SK-N-SH (cell line): ENCODE data around the gene TMEM52B. TPM values are rescaled to one million over a fixed set of nuclear protein-coding genes. Genes with fewer than 3 reads are reported as not detected.

Experiments used
- CTCF ChIA-PET: fragments of 300-600, 350-600 bp; formaldehyde crosslinking; extraction: SDS; loops from one replicate; lab custom pipeline; 2021; lab: Yijun Ruan, JAX
- POLR2A ChIA-PET: fragments of 350-600 bp; sonication (Branson Sonifier 250); formaldehyde crosslinking; extraction: SDS; loops from one replicate; lab custom pipeline; 2020; ENCODE audit warnings: antibody characterized with exemption, inconsistent platforms; lab: Yijun Ruan, JAX
- DNase-seq: peaks from one replicate; pipeline ENCODE4 v3.0.0; 2012
- H2AFZ ChIP-seq: fragments of 200-600 bp; sonication (generic); 2 replicates; pipeline ENCODE4 v1.8.1; 2016; ENCODE audit warnings: antibody characterized with exemption, mild to moderate bottlenecking, low read depth
- H3F3A ChIP-seq: fragments of 200-600 bp; sonication (generic); replicated peaks from 2 replicates; pipeline ENCODE3; 2016; ENCODE audit warnings: antibody characterized with exemption, mild to moderate bottlenecking; ENCODE audit not compliant: insufficient read depth
- H3K27ac ChIP-seq, 2 experiments: fragments of 200-500 bp in 1 of 2; fragments of 200-600 bp in 1 of 2; sonication (Bioruptor generic) in 1 of 2; sonication (generic), shearing (Covaris generic) in 1 of 2; 2 replicates each; pipeline versions ENCODE4 v1.5.1 to v1.6.1; 2014 to 2016; ENCODE audit warnings: low read depth in 2 of 2, inconsistent platforms in 1 of 2, low read length in 1 of 2, mild to moderate bottlenecking in 1 of 2, mixed read lengths in 1 of 2
- H3K27me3 ChIP-seq: fragments of 200-600 bp; sonication (generic), shearing (Covaris generic); 2 replicates; pipeline ENCODE4 v1.6.1; 2016; ENCODE audit warnings: mixed run types; ENCODE audit not compliant: insufficient read depth
- H3K36me3 ChIP-seq, 2 experiments: fragments of 200-500 bp in 1 of 2; fragments of 200-600 bp in 1 of 2; sonication (Bioruptor generic) in 1 of 2; sonication (generic) in 1 of 2; replicated peaks in 1 of 2; 2 replicates each; pipeline versions ENCODE3 to v1.5.1; 2014 to 2016; ENCODE audit warnings: low read length in 1 of 2, mild to moderate bottlenecking in 1 of 2; ENCODE audit not compliant: insufficient read depth in 2 of 2, control insufficient read depth in 1 of 2
- H3K4me1 ChIP-seq, 2 experiments: fragments of 200-500 bp in 1 of 2; fragments of 200-600 bp in 1 of 2; sonication (Bioruptor generic) in 1 of 2; sonication (generic), shearing (Covaris generic) in 1 of 2; 2 replicates each; pipeline versions ENCODE4 v1.5.1 to v1.6.1; 2014 to 2016; ENCODE audit warnings: low read depth in 1 of 2, low read length in 1 of 2, mixed run types in 1 of 2; ENCODE audit not compliant: insufficient read depth in 2 of 2, control insufficient read depth in 1 of 2
- H3K4me2 ChIP-seq: fragments of 200-600 bp; sonication (generic), shearing (Covaris generic); 2 replicates; pipeline ENCODE4 v1.6.1; 2017; ENCODE audit warnings: mixed run types
- H3K4me3 ChIP-seq, 2 experiments: fragments of 200-500 bp in 1 of 2; fragments of 200-600 bp in 1 of 2; sonication (Bioruptor generic) in 1 of 2; sonication (generic), shearing (Covaris generic) in 1 of 2; 2 replicates each; pipeline versions ENCODE4 v1.5.1 to v1.8.1; 2014 to 2016; ENCODE audit warnings: low read depth in 2 of 2, inconsistent platforms in 1 of 2, low read length in 1 of 2, mild to moderate bottlenecking in 1 of 2, mixed read lengths in 1 of 2, moderate library complexity in 1 of 2
- H3K79me2 ChIP-seq: fragments of 200-600 bp; sonication (generic); 2 replicates; pipeline ENCODE4 v1.8.1; 2017; ENCODE audit warnings: mild to moderate bottlenecking; ENCODE audit not compliant: insufficient read depth
- H3K9ac ChIP-seq: fragments of 200-600 bp; sonication (generic); 2 replicates; pipeline ENCODE4 v1.6.1; 2017; ENCODE audit warnings: mixed run types
- H3K9me2 ChIP-seq: fragments of 200-600 bp; sonication (generic); 2 replicates; pipeline ENCODE4 v1.6.1; 2017; ENCODE audit warnings: mixed run types
- H3K9me3 ChIP-seq: fragments of 200-600 bp; sonication (generic); 2 replicates; pipeline ENCODE4 v1.6.1; 2017; ENCODE audit warnings: mixed run types, mild to moderate bottlenecking, moderate library complexity
- H4K20me1 ChIP-seq: fragments of 200-600 bp; sonication (generic); 2 replicates; pipeline ENCODE4 v1.6.1; 2017; ENCODE audit warnings: mild to moderate bottlenecking, mixed run types; ENCODE audit not compliant: insufficient read depth
- FOXJ3 ChIP-seq: sonication (generic); formaldehyde crosslinking; IDR thresholded peaks from 2 replicates; pipeline ENCODE4 v1.5.1; 2020; ENCODE audit warnings: mild to moderate bottlenecking, missing genetic modification reagents
- GATA2 ChIP-seq: sonication (generic); formaldehyde crosslinking; IDR thresholded peaks from 2 replicates; pipeline ENCODE4 v1.5.0; 2020; ENCODE audit warnings: mild to moderate bottlenecking, missing genetic modification reagents
- IRF3 ChIP-seq: fragments of 150-350 bp; IDR thresholded peaks from 2 replicates; pipeline ENCODE4 v1.6.1; 2016; ENCODE audit warnings: mild to moderate bottlenecking, low read depth, low read length
- MEF2A ChIP-seq: IDR thresholded peaks from 2 replicates; pipeline ENCODE4 v1.4.0; 2012; ENCODE audit warnings: low read depth, borderline replicate concordance
- MXI1 ChIP-seq: IDR thresholded peaks from 2 replicates; pipeline ENCODE4 v1.6.1; 2012; ENCODE audit warnings: mild to moderate bottlenecking, low read depth, low read length, improper control_type of control experiment
- NFIC ChIP-seq: IDR thresholded peaks from 2 replicates; pipeline ENCODE4 v1.4.0; 2012; ENCODE audit warnings: borderline replicate concordance
- NRF1 ChIP-seq: IDR thresholded peaks from 2 replicates; pipeline ENCODE4 v1.6.1; 2012; ENCODE audit warnings: low read depth, mild to moderate bottlenecking, low read length
- POLR2AphosphoS5 ChIP-seq: IDR thresholded peaks from 2 replicates; pipeline ENCODE4 v1.6.1; 2012; ENCODE audit warnings: low read depth, low read length
- RFX5 ChIP-seq: IDR thresholded peaks from 2 replicates; pipeline ENCODE4 v1.6.1; 2012; ENCODE audit warnings: mild to moderate bottlenecking, improper control_type of control experiment, low read length
- SMC3 ChIP-seq: IDR thresholded peaks from 2 replicates; pipeline ENCODE4 v1.6.1; 2012; ENCODE audit warnings: low read depth, low read length, improper control_type of control experiment
- TAF1 ChIP-seq: IDR thresholded peaks from 2 replicates; pipeline ENCODE4 v1.6.1; 2012; ENCODE audit warnings: low read depth, mild to moderate bottlenecking, low read length, moderate library complexity, borderline replicate concordance
- TCF12 ChIP-seq: IDR thresholded peaks from 2 replicates; pipeline ENCODE4 v1.4.0; 2012
- USF1 ChIP-seq: IDR thresholded peaks from 2 replicates; pipeline ENCODE4 v1.4.0; 2012; ENCODE audit warnings: low read depth, borderline replicate concordance
- YY1 ChIP-seq: IDR thresholded peaks from 2 replicates; pipeline ENCODE4 v1.4.0; 2012; ENCODE audit warnings: low read depth, mild to moderate bottlenecking
- ZBTB33 ChIP-seq: IDR thresholded peaks from 2 replicates; pipeline ENCODE4 v1.4.0; 2012; ENCODE audit warnings: low read depth, borderline replicate concordance
- WGBS: methylation state at CpG from one replicate; pipeline ENCODE4 v1.1.6; 2017; ENCODE audit warnings: low lambda C conversion rate; 5-methylcytosine and 5-hydroxymethylcytosine counted together
- polyA plus RNA-seq, 3 experiments: library from polyadenylated mRNA; depleted of rRNA; stranded (reverse); fragments of >200 nt; gene quantifications; 2 replicates each; pipeline ENCODE4 v1.2.3, GENCODE V29; 2012
- TF ChIP-seq, protein P1 (sequence below): fragments of 200-600 bp; sonication (generic); IDR thresholded peaks from 2 replicates; pipeline ENCODE4 v1.6.1; 2017; ENCODE audit warnings: antibody characterized with exemption, mild to moderate bottlenecking, moderate library complexity
- TF ChIP-seq, protein P2 (sequence below): fragments of 150-350 bp; IDR thresholded peaks from 2 replicates; pipeline ENCODE4 v1.6.1; 2017; ENCODE audit warnings: antibody characterized with exemption, low read length, low read depth, borderline replicate concordance

Gene TMEM52B
- polyA plus RNA-seq, 1 of the 3 experiments (the other 2 are of a cell fraction): not detected

DNA sequence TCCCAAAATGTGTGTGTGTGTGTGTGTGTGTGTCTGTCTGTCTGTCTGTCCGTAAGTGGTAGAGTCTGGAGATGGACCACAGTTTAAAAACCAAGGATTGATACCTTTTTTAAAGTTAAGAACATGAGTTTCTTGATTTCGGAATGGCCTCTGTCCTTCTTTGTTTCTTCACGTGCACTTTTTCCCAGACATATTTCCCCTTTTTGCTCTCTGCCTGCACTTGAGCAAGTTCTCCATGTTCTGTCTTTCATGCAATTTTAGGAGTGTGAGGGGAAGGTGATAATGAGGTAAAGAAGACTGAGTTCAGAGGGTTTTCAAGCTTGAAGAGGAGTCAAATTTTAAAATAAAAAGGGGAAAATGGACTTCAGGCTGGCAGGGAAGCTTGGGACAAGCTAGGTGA is 19.6 kb upstream of the TMEM52B start:
- Histone ChIP-seq H4K20me1 (no peaks in the 10 kb centered on the region), H3F3A (no peaks in the 10 kb centered on the region), H3K4me2 (no peak overlapping the region), H3K4me1 (no peaks in the 10 kb centered on the region), H3K9me2 (no peaks in the 10 kb centered on the region), H3K9me3 (no peaks in the 10 kb centered on the region), H3K27me3 (peaks cover 17% of the 10 kb centered on the region; the same call in 1 of the 2 replicates), H3K4me3 (no peak overlapping the region), H3K36me3 (no peaks in the 10 kb centered on the region), H3K27ac (no peak overlapping the region), H2AFZ (no peak overlapping the region), H3K9ac (no peak overlapping the region), H3K79me2 (no peaks in the 10 kb centered on the region)
- ChIA-PET POLR2A (no interaction called here), CTCF (interaction anchor here (2.5 kb wide), 1 partner anchor 31 kb away, joined by 15 read pairs; no protein-coding TSS in a partner anchor)
- TF ChIP-seq USF1 (no peak), GATA2 (CRISPR knock-in tag) (no peak), POLR2AphosphoS5 (no peak), TCF12 (no peak), SMC3 (no peak)
- TF ChIP-seq, protein P1, sequence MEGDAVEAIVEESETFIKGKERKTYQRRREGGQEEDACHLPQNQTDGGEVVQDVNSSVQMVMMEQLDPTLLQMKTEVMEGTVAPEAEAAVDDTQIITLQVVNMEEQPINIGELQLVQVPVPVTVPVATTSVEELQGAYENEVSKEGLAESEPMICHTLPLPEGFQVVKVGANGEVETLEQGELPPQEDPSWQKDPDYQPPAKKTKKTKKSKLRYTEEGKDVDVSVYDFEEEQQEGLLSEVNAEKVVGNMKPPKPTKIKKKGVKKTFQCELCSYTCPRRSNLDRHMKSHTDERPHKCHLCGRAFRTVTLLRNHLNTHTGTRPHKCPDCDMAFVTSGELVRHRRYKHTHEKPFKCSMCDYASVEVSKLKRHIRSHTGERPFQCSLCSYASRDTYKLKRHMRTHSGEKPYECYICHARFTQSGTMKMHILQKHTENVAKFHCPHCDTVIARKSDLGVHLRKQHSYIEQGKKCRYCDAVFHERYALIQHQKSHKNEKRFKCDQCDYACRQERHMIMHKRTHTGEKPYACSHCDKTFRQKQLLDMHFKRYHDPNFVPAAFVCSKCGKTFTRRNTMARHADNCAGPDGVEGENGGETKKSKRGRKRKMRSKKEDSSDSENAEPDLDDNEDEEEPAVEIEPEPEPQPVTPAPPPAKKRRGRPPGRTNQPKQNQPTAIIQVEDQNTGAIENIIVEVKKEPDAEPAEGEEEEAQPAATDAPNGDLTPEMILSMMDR: no peak
- 9% methylated on average over 3 of the region's 3 CpGs for WGBS
- DNase-seq: no peak

DNA sequence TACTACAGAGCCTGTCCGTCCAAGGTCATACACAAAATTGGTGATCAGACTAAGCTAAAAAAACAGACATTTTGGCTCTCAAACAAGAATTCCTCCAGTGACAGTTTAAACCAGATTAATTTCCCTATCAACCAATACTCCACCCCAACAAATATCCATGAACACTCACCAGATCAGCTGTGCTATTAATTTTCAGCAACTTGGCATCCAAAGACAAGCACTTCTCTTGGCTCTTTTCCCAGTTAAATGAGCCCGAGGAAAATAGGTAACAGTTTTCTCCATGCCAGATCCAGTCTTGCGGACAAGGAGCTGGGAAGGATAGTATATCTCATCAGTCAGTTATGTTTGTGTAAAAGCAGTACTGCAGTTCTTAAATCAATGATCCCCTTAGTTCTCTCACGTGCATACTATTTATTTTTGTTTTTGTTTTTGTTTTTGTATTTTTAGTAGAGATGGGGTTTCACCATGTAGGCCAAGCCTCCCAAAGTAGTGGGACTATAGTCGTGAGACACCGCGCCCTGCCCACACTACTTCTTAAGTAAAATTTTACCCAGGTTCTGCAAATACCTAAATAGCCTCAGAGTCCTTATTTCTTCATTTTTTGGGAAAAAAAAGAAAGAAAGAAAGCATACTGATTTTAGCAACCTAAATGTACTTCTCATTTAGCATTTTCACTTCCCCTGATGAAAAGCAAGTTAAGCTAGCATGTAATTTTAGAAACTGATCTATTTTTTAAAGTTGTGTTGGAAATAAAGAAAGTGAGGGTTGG is 18.0 kb upstream of the TMEM52B start:
- no peaks in the 10 kb centered on the region for H3K79me2 ChIP-seq
- no peak overlapping the region for H3K27ac ChIP-seq
- no peaks in the 10 kb centered on the region for H4K20me1 ChIP-seq
- peaks cover 12% of the 10 kb centered on the region; the same call in 1 of the 2 replicates for H3K27me3 ChIP-seq
- H3K9ac ChIP-seq: no peak overlapping the region
- no peaks in the 10 kb centered on the region for H3K9me2 ChIP-seq
- ChIA-PET POLR2A (no interaction called here), CTCF (interaction anchor here (0.6 to 2.8 kb wide), 3 partner anchors 8 to 40 kb away, joined by 3 to 15 read pairs (median 10); no protein-coding TSS in a partner anchor)
- H3K4me2 ChIP-seq: no peak overlapping the region
- H2AFZ ChIP-seq: no peak overlapping the region
- H3K4me1 ChIP-seq: no peaks in the 10 kb centered on the region
- H3K4me3 ChIP-seq: no peak overlapping the region
- H3F3A ChIP-seq: no peaks in the 10 kb centered on the region
- WGBS: 42% methylated on average over 7 of the region's 7 CpGs
- no peaks in the 10 kb centered on the region for H3K9me3 ChIP-seq
- H3K36me3 ChIP-seq: no peaks in the 10 kb centered on the region
- no peak for DNase-seq
- TF ChIP-seq NRF1 (no peak), RFX5 (no peak), NFIC (no peak), FOXJ3 (CRISPR knock-in tag) (no peak), SMC3 (no peak), TAF1 (no peak), IRF3 (no peak), YY1 (no peak), MEF2A (no peak), GATA2 (CRISPR knock-in tag) (no peak), ZBTB33 (no peak), MXI1 (no peak)
- TF ChIP-seq, protein P1: no peak
- TF ChIP-seq, protein P2, sequence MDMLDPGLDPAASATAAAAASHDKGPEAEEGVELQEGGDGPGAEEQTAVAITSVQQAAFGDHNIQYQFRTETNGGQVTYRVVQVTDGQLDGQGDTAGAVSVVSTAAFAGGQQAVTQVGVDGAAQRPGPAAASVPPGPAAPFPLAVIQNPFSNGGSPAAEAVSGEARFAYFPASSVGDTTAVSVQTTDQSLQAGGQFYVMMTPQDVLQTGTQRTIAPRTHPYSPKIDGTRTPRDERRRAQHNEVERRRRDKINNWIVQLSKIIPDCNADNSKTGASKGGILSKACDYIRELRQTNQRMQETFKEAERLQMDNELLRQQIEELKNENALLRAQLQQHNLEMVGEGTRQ: no peak
